B cell (primary cell): ENCODE data around the gene PPP1R8.

ENCODE experiments used
- CTCF ChIP-seq: fragments of 200-600 bp; IDR thresholded peaks from one replicate; pipeline ENCODE4 v1.8.0; 2022; ENCODE audit warnings: antibody characterized with exemption, mild to moderate bottlenecking
- EZH2 ChIP-seq: IDR thresholded peaks from 2 replicates; pipeline ENCODE4 v1.6.1; 2012; ENCODE audit warnings: borderline replicate concordance, low read depth, mild to moderate bottlenecking, moderate library complexity, low read length; ENCODE audit not compliant: insufficient read depth, poor library complexity, severe bottlenecking

- no peak for TF ChIP-seq CTCF
- no peak for TF ChIP-seq EZH2
Observed at GRCh38 chr1:27869719-27870085, 39.1 kb downstream of the PPP1R8 start.
